ENCODE results near the gene PIAS1. TPM values are rescaled to one million over a fixed set of nuclear protein-coding genes. Genes with fewer than 3 reads are reported as not detected.

The PIAS1 gene
- total and polyA plus RNA-seq, 2 donors (not counting 3 experiments of a cell fraction or from before 2014, with no cell fraction given) = 23.7 to 24.2 TPM

- H3K4me2 ChIP-seq (ENCODE audit: insufficient read depth, low read length) = no peak overlapping the region
- no peaks in the 10 kb centered on the region for H3K9me1 ChIP-seq (replicated peaks; ENCODE audit: control insufficient read depth, extremely low read depth, insufficient read depth, low read length)
- FAIRE-seq = no peak
- no peak overlapping the region for H3K27ac ChIP-seq (ENCODE audit: insufficient read depth, low read depth, low read length)
- CTCF ChIA-PET = no interaction called here
- no peak overlapping the region for H3K4me3 ChIP-seq (replicated peaks in 1 of 3; ENCODE audit: insufficient read depth in 1 of 3, low read depth in 1 of 3, low read length in 3 of 3)
- dilution Hi-C loops (cut with MboI; ENCODE audit: extremely low pct_ligation_motif_present, low sequenced_read_pairs) = no loop called here
- POLR2A ChIA-PET = no interaction called here
- H3K79me2 ChIP-seq (ENCODE audit: control insufficient read depth, insufficient read depth, low read length) = no peaks in the 10 kb centered on the region
- H3K27me3 ChIP-seq (ENCODE audit: control insufficient read depth in 2 of 2, insufficient read depth in 2 of 2, low read length in 2 of 2) = peaks cover 1 to 2% of the 10 kb centered on the region in 2 experiments
- no peaks in the 10 kb centered on the region for H3K9me3 ChIP-seq (replicated peaks; ENCODE audit: control insufficient read depth, insufficient read depth, low read length)
- no peak for DNase-seq (ENCODE audit: low read depth, low spot score)
- H3K4me1 ChIP-seq (ENCODE audit: control insufficient read depth, extremely low read depth, insufficient read depth, low read length) = no peaks in the 10 kb centered on the region
- no peaks in the 10 kb centered on the region for H4K20me1 ChIP-seq (replicated peaks; ENCODE audit: control insufficient read depth, extremely low read depth, insufficient read depth, low read length)
- BruUV-seq (replicated peaks) = no TSS peak
- no peak for TF ChIP-seq JUN (IDR thresholded peaks at IDR 0.05; ENCODE audit: borderline replicate concordance, insufficient read depth, insufficient read length, low read depth)
- H3K9ac ChIP-seq (replicated peaks; ENCODE audit: extremely low read depth, insufficient read depth, low read length) = no peak overlapping the region
- H3K36me3 ChIP-seq (ENCODE audit: control insufficient read depth in 2 of 2, extremely low read depth in 1 of 2, insufficient read depth in 2 of 2, low read length in 2 of 2) = no peaks in the 10 kb centered on the region
- intact Hi-C loops (cut with micrococcal nuclease) = no loop called here
- H2AFZ ChIP-seq (ENCODE audit: low read depth, low read length) = no peak overlapping the region
Observed at GRCh38 chr15:68028137-68028887, 25.8 kb upstream of the PIAS1 start.

GRCh38 chr15:68028888-68029207 lies 25.3 kb upstream of the PIAS1 start:
- dilution Hi-C loops (cut with MboI; ENCODE audit: extremely low pct_ligation_motif_present, low sequenced_read_pairs) = no loop called here
- CTCF ChIA-PET = no interaction called here

More at GRCh38 chr15:68028888-68029207, 25.3 kb upstream of the PIAS1 start:
- Histone ChIP-seq H3K9me1 (replicated peaks; ENCODE audit: control insufficient read depth, extremely low read depth, insufficient read depth, low read length) (no peaks in the 10 kb centered on the region), H3K36me3 (ENCODE audit: control insufficient read depth in 2 of 2, extremely low read depth in 1 of 2, insufficient read depth in 2 of 2, low read length in 2 of 2) (no peaks in the 10 kb centered on the region), H3K9ac (replicated peaks; ENCODE audit: extremely low read depth, insufficient read depth, low read length) (no peak overlapping the region), H3K4me3 (replicated peaks in 1 of 3; ENCODE audit: insufficient read depth in 1 of 3, low read depth in 1 of 3, low read length in 3 of 3) (no peak overlapping the region), H3K4me2 (ENCODE audit: insufficient read depth, low read length) (no peak overlapping the region), H3K79me2 (ENCODE audit: control insufficient read depth, insufficient read depth, low read length) (no peaks in the 10 kb centered on the region), H4K20me1 (replicated peaks; ENCODE audit: control insufficient read depth, extremely low read depth, insufficient read depth, low read length) (no peaks in the 10 kb centered on the region), H3K4me1 (ENCODE audit: control insufficient read depth, extremely low read depth, insufficient read depth, low read length) (no peaks in the 10 kb centered on the region), H3K27me3 (ENCODE audit: control insufficient read depth in 2 of 2, insufficient read depth in 2 of 2, low read length in 2 of 2) (peaks cover 4 to 6% of the 10 kb centered on the region in 2 experiments), H3K27ac (ENCODE audit: insufficient read depth, low read depth, low read length) (no peak overlapping the region), H2AFZ (ENCODE audit: low read depth, low read length) (no peak overlapping the region), H3K9me3 (replicated peaks; ENCODE audit: control insufficient read depth, insufficient read depth, low read length) (no peaks in the 10 kb centered on the region)
- POLR2A ChIA-PET = no interaction called here
- no peak for DNase-seq (ENCODE audit: low read depth, low spot score)
- BruUV-seq (replicated peaks) = no TSS peak
- no peak for TF ChIP-seq GATA2 (IDR thresholded peaks at IDR 0.05; ENCODE audit: insufficient read depth, insufficient read length, low read depth, low read length)
- TF ChIP-seq FOS (IDR thresholded peaks at IDR 0.05; ENCODE audit: borderline replicate concordance, insufficient read depth, low read length) = no peak
- TF ChIP-seq POLR2A (IDR thresholded peaks at IDR 0.05; ENCODE audit: low read depth, low read length) = no peak
- no peak for TF ChIP-seq CTCF (IDR thresholded peaks at IDR 0.05; ENCODE audit: extremely low read depth in 1 of 2, insufficient read depth in 1 of 2, low read depth in 1 of 2, low read length in 2 of 2)
- no peak for FAIRE-seq
- intact Hi-C loops (cut with micrococcal nuclease) = no loop called here

All from endothelial cell of umbilical vein (primary cell).